ENCODE results near the gene LEAP2. TPM values are rescaled to one million over a fixed set of nuclear protein-coding genes. Genes with fewer than 3 reads are reported as not detected.

LEAP2 gene
- total RNA-seq, 4 donors from 2014 or later, result 0.21 to 9.1 (median 1.7) TPM

DNA sequence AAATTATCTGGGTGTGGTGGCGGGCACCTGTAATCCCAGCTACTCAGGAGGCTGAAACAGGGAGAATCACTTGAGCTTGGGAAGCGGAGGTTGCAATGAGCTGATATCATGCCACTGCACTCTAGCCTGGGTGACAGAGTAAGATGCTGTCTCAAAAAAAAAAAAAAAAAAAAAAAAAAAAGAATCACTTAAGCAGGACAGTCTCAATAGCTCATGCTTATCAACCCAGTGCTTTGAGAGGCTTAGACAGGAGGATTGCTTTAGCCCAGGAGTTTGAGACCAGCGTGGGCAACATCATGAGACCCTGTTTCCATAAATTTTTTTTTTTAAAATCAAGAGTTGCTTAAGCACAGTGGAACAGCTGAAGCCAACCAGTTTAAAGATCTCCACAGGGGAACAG lies 42.6 kb downstream of the LEAP2 start:
- TF ChIP-seq, protein P1, sequence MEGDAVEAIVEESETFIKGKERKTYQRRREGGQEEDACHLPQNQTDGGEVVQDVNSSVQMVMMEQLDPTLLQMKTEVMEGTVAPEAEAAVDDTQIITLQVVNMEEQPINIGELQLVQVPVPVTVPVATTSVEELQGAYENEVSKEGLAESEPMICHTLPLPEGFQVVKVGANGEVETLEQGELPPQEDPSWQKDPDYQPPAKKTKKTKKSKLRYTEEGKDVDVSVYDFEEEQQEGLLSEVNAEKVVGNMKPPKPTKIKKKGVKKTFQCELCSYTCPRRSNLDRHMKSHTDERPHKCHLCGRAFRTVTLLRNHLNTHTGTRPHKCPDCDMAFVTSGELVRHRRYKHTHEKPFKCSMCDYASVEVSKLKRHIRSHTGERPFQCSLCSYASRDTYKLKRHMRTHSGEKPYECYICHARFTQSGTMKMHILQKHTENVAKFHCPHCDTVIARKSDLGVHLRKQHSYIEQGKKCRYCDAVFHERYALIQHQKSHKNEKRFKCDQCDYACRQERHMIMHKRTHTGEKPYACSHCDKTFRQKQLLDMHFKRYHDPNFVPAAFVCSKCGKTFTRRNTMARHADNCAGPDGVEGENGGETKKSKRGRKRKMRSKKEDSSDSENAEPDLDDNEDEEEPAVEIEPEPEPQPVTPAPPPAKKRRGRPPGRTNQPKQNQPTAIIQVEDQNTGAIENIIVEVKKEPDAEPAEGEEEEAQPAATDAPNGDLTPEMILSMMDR (IDR thresholded peaks at IDR 0.05), result no peak
- TF ChIP-seq POLR2A (IDR thresholded peaks at IDR 0.05) (no peak), POLR2AphosphoS5 (IDR thresholded peaks at IDR 0.05) (no peak), EP300 (IDR thresholded peaks at IDR 0.05) (no peak)
- 94% methylated on average over 3 of the region's 3 CpGs for WGBS
- H3K4me3 ChIP-seq, result no peak overlapping the region
- no peaks in the 10 kb centered on the region for H3K4me1 ChIP-seq
- peaks cover 51% of the 10 kb centered on the region for H3K36me3 ChIP-seq
- H3K27ac ChIP-seq, result no peak overlapping the region
- H3K27me3 ChIP-seq, result no peaks in the 10 kb centered on the region
- no peak for DNase-seq (ENCODE audit: low spot score in 2 of 2)
- H3K9me3 ChIP-seq, result no peaks in the 10 kb centered on the region

Other genes with a start within 250 kb of the LEAP2 start
- 1 to 10 TPM in 1 of 4 donors, under 1 TPM in 1, not detected in 2; 0.80 to 1.4 TPM for gene IL13, start 215.5 kb upstream of the LEAP2 start, total RNA-seq
- not detected for gene IL4, start 199.7 kb upstream of the LEAP2 start, total RNA-seq
- gene KIF3A, start 136.1 kb upstream of the LEAP2 start, total RNA-seq, result 10 to 100 TPM in 1 of 4 donors, 1 to 10 TPM in 3; 2.6 to 15.0 (median 6.3) TPM
- gene CCNI2, start 126.2 kb upstream of the LEAP2 start, total RNA-seq, result not detected
- 10 to 100 TPM; 75.9 to 85.0 (median 80.8) TPM for gene SEPTIN8, start 96.4 kb upstream of the LEAP2 start, total RNA-seq
- gene SOWAHA, start 60.4 kb upstream of the LEAP2 start, total RNA-seq, result under 1 TPM in 3 of 4 donors, not detected in 1; 0.23 to 0.93 (median 0.48) TPM
- gene SHROOM1, start 43.0 kb upstream of the LEAP2 start, total RNA-seq, result 1 to 10 TPM in 3 of 4 donors, under 1 TPM in 1; 0.76 to 2.8 (median 2.3) TPM
- 1 to 10 TPM in 1 of 4 donors, under 1 TPM in 3; 0.47 to 4.8 (median 0.90) TPM for gene GDF9, start 7.2 kb upstream of the LEAP2 start, total RNA-seq
- gene UQCRQ, start 7.0 kb upstream of the LEAP2 start, total RNA-seq, result 100 to 1,000 TPM; 124 to 243 (median 161) TPM
- 100 to 1,000 TPM in 1 of 4 donors, 10 to 100 TPM in 3; 55.8 to 107 (median 71.7) TPM for gene AFF4, start 90.0 kb downstream of the LEAP2 start, total RNA-seq
- gene ZCCHC10, start 152.9 kb downstream of the LEAP2 start, total RNA-seq, result 10 to 100 TPM; 10.1 to 22.0 (median 19.1) TPM
- 10 to 100 TPM; 38.0 to 50.2 (median 47.3) TPM for gene HSPA4, start 178.3 kb downstream of the LEAP2 start, total RNA-seq